NOMO-1 (cell line): Measurements from ENCODE around the gene ASCL5.
A peak's percentile ranks its signal among the peaks of the same experiment; 100 is the strongest.

Source experiments
- DNase-seq, 2 experiments: peaks; one replicate each; lab custom pipeline; 2025; ENCODE audit not compliant: unreplicated experiment in 2 of 2; lab: John Stamatoyannopoulos, UW

The ASCL5 gene

DNA sequence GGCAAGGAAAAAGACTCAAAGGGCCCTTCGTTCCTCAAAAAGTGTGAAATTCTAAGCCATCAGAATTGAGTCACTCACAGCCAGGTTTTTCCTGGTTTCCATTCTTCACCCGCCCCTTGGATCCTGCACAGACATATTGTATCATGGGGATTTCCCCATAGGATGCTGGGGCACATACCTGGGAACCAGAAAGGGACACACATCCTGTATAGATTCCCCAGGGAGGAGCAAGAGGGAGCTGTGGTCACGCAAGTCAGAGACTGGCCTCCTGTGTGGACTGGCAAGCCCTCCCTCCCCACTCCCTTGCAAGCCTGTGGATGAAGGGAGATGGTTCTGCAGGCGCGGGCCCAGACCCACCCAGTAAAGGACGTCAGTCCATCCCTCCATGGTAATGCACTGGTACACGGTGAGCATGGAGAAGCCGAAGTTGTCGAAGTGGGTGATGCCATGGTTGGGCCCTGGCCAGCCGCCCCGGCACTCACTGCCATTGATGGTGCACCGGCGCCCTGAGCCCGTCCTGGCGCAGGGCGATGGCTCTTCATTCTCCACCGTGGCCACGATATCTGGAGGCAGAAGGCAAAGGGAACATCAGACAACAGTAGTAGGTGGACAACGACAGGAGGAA is 38.0 kb downstream of the ASCL5 start:
- no peak for DNase-seq

DNA sequence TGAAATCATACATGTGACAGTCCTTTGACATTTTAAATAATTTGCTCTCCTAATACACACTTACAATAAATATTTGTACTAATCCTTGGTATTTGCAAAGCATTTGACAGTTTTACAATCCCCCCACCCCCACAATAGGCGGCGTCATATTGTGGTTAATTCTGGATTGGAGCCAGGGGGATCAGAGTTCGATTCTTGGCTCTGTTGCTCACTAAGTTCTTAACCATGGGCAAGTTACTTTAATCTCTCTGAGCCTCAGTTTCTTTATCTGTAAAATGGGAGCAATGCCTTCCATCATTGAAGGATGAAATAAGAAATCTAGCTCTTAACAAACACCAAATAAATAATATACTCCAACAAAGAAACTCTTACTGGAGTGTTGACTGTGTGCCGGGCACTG is 38.6 kb downstream of the ASCL5 start:
- no peak for DNase-seq

DNA sequence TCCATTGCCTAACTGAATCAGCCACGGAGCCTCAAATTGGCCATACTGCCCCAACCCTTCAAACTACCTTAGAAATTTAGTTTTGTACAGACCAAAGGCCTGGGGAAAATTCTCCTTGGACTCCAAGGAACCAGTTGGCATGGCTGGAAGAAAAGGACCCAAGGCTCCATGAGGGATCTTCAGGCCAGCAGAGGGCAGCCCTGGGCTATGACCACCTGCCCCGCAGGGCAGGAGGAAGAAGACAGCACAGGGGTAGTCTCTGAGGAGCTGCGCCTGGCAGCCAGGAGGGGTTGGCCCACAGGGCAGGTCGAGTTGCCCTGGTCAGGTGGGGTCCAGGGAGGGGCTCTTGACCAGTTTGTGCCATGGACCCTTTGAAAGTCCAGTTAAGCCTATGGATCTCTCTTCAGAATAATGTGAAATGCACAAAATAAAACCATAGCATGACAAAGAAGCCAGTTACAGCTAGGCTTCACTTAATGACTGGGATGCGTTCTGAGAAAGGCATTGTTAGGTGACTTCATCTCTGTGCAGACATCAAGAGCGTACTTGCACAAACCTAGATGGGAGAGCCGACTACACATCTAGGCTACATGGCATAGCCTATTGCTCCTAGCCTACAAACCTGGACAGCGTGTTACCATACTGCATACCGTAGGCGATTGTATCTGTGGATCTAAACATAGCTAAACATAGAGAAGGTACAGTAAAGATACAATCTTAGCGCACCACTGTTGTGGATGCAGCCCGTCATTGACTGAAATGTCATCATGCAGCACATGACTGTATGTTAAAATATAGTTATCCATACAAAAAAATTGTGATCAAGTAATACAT is 40.9 kb downstream of the ASCL5 start:
- DNase-seq = peak; percentile 10 to 38

DNA sequence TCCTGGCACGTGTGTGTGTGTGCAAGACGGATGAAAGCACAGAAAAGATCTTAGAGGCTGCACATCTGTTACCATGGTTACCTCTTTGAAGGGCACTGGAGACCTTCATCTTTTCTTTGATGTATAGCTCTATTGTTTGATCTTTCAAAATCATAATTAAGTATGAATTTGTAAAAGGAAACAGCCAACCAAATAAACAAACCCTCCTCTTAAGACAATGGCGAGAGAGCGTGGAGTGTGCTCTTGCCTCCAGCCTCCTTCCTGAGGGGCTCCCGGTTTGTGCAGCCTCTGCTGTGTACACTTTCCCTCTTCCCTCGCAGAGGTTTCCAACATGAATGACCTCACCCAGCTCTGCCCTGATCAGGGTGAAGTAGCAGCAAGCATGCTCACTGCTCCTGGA is 42.7 kb downstream of the ASCL5 start:
- no peak for DNase-seq

DNA sequence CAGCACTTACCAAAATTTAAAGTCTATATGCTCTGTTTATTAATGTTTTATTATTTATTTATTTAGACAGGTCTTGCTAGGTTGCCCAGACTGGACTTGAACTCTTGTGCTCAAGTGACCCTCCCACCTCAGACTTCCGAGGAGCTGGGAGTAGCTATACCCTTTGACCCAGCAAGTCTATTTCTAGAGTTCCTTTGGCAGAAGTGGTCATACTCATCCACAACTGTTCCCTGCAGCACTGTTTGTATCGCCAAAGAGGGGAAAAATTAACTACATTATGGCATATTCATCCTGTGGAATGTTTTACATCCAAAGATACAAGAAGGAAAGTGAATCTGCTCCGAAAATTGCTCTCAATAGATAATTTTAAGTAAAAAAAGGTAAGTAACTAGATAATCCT is 43.2 kb downstream of the ASCL5 start:
- no peak for DNase-seq

DNA sequence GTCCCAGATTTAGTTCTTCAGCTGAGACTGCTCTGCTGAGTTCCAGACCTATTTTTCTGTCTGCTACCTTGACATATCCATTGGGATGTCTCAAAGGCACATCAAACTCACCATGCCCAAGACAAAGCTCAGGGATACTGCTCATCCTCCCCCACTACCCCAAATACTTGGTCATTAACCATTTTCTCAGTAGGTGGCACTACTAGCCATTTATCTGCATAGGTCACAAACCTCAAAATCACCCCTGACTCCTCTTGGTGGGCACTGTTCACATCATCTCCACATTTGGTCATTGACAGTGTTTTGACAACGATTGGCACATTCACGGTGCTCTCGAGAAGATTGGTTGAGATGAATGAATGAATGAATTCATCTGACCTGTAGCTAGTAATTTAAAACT is 46.8 kb downstream of the ASCL5 start:
- DNase-seq = no peak

DNA sequence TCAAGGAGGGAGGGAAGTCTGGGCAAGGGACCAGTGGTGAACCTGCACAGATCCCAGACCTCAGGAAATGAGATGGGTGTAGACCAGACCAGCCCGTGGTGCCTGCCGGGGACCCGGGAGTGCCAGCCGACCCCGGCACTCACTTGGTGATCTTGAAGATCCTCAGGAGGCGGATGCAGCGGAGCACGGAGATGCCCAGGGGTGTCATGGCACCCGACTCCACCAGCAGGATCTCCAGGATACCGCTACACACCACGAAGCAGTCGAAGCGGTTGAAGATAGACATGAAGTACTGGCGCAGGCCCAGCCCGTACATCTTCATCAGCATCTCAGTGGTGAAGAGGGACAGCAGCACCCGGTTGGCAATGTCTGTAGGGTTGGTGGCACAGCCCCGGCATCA is 49.2 kb downstream of the ASCL5 start:
- no peak for DNase-seq

DNA sequence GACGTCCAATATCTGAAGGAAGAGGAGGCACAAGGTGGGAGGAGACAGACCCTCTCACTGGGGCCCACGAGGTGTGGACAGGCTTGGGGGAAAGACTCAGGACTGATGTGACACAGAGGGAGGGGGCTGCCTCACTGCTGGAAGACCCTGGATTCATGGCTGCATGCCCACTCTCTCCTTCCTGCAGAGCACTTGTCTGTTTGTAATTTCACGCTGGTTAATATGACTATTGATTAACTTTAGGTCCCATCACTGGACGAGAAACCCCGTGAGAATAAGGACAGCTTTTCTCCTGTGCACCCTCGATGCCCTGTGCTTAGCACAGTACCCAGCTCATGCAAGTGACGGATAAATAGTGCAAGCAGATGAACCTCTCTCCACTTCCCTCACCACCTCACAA is 49.9 kb downstream of the ASCL5 start:
- no peak for DNase-seq

DNA sequence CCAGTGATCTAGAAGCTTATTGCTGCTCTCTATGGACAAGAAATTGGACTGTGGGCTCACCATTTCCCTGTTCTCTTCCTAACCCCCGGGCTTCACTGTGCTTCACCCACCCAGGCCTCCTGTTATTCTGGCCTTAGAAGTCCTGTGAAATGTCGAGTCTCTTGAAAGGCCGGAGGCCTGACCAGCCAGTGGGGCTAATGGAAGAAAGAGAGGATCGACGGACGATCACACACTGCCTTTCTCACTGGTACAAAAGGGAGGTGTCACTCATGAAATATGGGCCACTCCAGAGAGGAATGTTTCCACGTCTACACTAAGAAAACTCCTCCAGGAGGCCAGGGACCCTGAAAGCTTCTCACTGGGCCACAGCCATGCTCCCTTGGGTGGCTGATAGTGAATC is 50.9 kb downstream of the ASCL5 start:
- no peak for DNase-seq

DNA sequence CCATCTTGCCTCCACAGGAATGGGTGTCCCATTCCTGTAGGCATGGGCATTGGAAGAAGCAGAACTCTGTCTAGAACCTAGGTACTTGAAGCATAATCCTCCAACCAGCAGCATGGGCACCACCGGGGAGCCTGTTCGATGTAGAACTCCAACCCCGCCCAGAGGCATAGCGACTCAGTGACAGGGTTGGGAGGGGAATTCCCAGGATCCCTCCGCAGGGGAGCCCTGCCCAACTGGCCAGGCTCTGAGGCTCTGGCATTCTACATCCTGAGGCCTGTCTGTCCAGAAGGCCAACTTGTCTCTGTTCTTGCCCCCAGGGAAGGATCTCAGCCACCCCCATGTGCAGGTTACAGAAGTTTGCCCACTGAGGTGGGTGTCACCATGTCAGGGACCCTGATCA is 53.0 kb downstream of the ASCL5 start:
- DNase-seq = no peak

DNA sequence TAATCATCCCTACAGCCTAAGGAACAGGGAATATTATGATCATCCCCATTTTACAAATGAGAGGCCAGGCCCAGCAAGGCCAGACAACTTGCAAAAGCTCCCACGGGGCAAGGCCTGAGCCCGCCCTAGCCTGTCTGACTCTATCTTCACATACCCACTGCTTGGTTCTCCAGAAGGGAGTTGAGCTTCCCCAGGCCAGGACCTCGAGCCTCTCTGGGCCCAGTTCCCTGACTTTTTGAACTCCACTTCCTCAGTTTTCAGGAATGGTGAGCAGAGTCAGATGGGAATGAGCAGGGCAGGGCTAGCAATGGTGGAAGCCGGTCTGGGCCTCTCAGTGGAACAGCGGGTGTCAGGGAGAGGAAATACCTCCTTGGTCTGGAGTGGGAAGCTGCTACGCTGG is 54.1 kb downstream of the ASCL5 start:
- DNase-seq = no peak

DNA sequence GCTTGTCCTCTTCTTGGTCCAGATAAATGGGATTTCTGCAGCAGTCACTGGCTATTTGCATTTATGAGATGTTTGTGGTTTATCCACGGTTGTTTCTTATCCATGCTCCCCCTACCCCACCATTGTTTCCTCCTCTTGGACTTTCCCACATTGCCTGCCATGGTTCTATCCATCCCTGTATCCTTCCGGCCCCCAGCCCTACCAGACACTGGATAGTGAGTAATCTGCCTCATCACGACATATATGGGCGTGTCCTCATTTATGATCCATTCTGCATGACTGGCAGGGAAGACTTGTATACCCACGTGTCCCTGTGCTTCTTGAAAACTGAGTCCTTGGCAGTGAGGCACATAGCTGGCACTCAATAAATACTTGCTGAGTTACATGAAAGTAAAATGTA is 54.8 kb downstream of the ASCL5 start:
- DNase-seq = no peak

DNA sequence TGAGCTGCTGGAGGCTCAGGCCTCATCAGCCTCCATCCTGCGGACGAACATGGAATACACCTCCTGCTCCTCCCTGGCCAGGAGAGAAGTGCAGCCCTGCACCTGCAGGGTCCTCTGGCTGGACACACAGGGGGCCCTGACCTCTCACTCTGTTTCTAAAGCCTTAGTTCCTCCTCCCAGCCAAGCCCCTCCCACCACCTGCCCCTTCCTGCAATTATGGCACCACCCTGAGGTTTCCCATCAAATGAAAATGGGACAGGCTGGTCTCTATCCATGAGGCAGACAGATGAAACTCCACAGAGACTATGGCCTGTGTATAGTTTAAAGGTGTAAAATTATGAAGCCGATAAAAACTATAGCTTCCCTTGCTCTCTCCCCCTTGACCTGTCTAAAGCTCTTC is 57.3 kb downstream of the ASCL5 start:
- no peak for DNase-seq

DNA sequence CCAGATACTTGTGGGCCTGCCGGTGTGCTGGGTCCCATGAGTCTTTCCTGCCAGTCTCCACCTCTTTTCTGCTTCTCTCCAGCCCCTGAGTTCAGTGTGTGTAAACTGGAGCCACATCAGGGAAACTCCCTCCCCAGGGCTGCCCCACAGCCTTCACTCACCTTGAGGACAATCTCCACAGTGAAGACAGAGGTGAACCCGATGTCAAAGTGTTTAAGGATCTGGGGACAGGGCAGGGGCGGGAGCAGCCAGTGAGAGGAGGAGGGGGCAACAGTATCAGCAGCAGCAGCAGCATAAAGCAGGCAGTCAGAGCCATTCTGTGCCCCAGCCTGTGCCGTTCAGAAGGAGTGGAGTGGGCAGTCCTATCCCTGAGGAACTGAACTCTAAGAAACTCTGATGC is 58.0 kb downstream of the ASCL5 start:
- DNase-seq = no peak

DNA sequence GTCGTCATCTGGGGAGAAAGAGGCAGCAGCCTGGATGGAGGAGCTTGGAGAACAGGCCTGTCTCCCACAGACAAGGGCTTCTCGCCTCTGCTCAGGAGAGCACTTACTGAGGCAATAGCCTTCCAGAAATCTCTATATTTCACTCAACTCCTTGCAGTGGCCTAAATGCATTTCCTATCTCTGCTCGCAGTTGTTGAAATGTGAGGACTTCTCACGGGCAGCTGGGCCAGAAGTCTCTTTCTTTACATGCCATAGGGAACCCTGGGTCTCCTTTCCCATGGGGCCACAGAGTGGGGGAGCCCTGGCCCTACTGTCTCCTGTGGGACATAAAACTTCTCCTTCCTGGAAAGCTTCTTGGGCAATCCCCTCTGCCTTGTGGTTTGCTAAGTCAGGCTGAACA is 60.0 kb downstream of the ASCL5 start:
- no peak for DNase-seq

DNA sequence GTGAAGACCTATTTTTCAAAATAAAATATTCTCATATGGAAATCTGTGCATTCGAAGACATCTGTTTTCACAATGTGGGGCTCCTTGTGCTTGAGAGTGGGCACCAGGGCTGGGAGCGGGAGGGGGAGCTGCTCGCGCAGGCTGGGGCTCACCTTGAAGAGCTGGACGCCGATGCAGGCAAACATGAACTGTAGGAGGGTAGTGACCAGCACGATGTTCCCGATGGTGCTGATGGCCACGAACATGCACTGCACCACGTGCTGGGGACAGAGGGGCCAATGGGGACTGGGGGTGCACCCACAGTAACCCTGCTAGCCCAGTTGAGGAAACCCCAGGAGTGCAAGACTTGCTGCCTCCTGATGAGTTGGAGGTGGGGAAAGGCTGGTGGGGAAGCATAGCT is 61.3 kb downstream of the ASCL5 start:
- no peak for DNase-seq

DNA sequence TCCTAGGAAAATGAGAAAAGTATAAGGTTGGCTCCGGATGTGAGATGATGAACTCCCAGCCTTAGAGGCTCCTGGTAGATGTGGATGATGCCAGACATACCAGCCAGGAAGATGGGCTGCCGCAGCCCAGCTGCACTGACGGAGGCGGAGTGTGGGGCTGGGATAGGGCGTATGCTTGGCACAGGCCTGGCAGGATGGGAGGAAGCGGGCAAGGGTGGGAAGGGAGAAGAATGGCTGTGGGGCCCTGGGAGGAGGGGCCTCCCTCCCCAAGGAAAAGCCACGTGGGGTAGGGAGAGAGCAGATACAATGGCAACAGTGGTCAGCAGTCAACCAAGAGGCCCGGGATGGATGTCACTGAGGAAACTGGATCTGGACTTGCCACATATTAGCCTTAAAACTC is 62.2 kb downstream of the ASCL5 start:
- no peak for DNase-seq
